Pancreas (tissue), 10 donors: ENCODE data around the gene DCTN2. TPM values are rescaled to one million over a fixed set of nuclear protein-coding genes. Genes with fewer than 3 reads are reported as not detected.
A peak's percentile ranks its signal among the peaks of the same experiment; 100 is the strongest.

Experiments used
- ATAC-seq, 4 donors: fragments of 200-7000 bp; cut with Tn5 transposase; one replicate each; pipeline versions ENCODE4 v1.8.0 to v1.9.1; 2020; ENCODE audit warnings: mild to moderate bottlenecking in 4 of 4, moderate library complexity in 4 of 4
- DNase-seq, 6 donors: peaks; one replicate each; pipeline ENCODE4 v3.0.0-alpha.2; 2020
- FAIRE-seq: peaks from 2 replicates; lab custom pipeline; 2012; peaks lifted over from hg19 to GRCh38; lab: Jason Lieb, UNC
- H3K27ac ChIP-seq, 4 donors: fragments of 200-600 bp; sonication (generic); 1 replicate in 3 of 4; 2 replicates in 1 of 4; pipeline versions ENCODE4 v1.5.0 to v1.8.0; 2020
- H3K27me3 ChIP-seq, 4 donors: fragments of 200-600 bp; one replicate each; pipeline ENCODE4 v1.8.0; 2021
- H3K36me3 ChIP-seq, 3 donors: fragments of 200-600 bp; sonication (generic) in 1 of 3; one replicate each; pipeline versions ENCODE4 v1.5.0 to v1.8.0; 2020 to 2021
- H3K4me1 ChIP-seq, 3 donors: fragments of 200-600 bp; one replicate each; pipeline ENCODE4 v1.8.0; 2021
- H3K4me3 ChIP-seq, 4 donors: fragments of 200-600 bp; sonication (generic) in 2 of 4; one replicate each; pipeline versions ENCODE4 v1.5.0 to v1.8.0; 2020 to 2021
- H3K9me3 ChIP-seq, 4 donors: fragments of 200-600 bp; one replicate each; pipeline ENCODE4 v1.8.0; 2021
- CTCF ChIP-seq, 4 donors: fragments of 200-600 bp; sonication (generic) in 3 of 4; IDR thresholded peaks; one replicate each; pipeline versions ENCODE4 v1.5.0 to v1.8.0; 2021; ENCODE audit warnings: antibody characterized with exemption in 4 of 4
- WGBS, 2 donors: extraction: QIAGEN DNeasy Blood & Tissue Kit; methylation state at CpG; one replicate each; pipeline ENCODE4 v1.1.7; 2013; 5-methylcytosine and 5-hydroxymethylcytosine counted together
- intact Hi-C, 3 donors: fragments of 100-400 bp; cut with DNase I; formaldehyde crosslinking; loops; one replicate each; pipeline versions ENCODE4 v1.11.1 to v1.14.2; 2022
- polyA plus RNA-seq, 2 donors: library from polyadenylated mRNA; stranded (reverse); fragments of 200-250 nt; gene quantifications; one replicate each; pipeline ENCODE4 v1.2.3, GENCODE V29; 2013
- total RNA-seq, 6 donors: library from RNA; stranded (reverse); fragmentation: NEBNext Ultra II Directional in 4 of 6; extraction: Animal tissue kit (Norgen Biotek cat#: 25700) in 4 of 6; gene quantifications; one replicate each; pipeline versions ENCODE4 v1.2.1 to v1.2.4, GENCODE V29; 2021 to 2023
- donor health status: healthy with polysubstance abuse.
- donor health status: DM: no; HTN: no; CAD: no; lungs with moderate emphysema.
- donor health status: DM: no; HTN: no; CAD: no.
- donor health status: control.
- donor health status: control.
- donor health status: Bipolar disorder and iron deficiency.
- donor health status: DM: yes; HTN: yes; CAD: no.
- donor health status: DM: no; HTN: no; CAD: no.
- donor health status: DM: no; HTN: no; CAD: no.
- donor health status: DM: yes; HTN: yes; CAD: no.

DCTN2 gene
- total RNA-seq (10 to 100 TPM; 54.9 to 66.2 (median 63.5) TPM), polyA plus RNA-seq (100 to 1,000 TPM in 1 of 2 donors, 10 to 100 TPM in 1; 73.7 to 117 TPM)

- no peak for FAIRE-seq
- peaks cover 0 to 3% (median 0%) of the 10 kb centered on the region in 3 donors for H3K36me3 ChIP-seq
- peaks cover 0 to 12% (median 5%) of the 10 kb centered on the region in 3 donors for H3K4me1 ChIP-seq
- H3K27ac ChIP-seq: peak within 1 kb of the TSS; percentile 57 to 78 (median 76)
- 0 to 1% methylated on average over 48 to 56 of the region's 56 CpGs for WGBS, 2 donors
- H3K27me3 ChIP-seq: no peaks in the 10 kb centered on the region
- peak; percentile 96 to 98 (median 96) for ATAC-seq
- TF ChIP-seq CTCF (IDR thresholded peaks at IDR 0.05): no peak
- intact Hi-C loops: no loop called here
- H3K9me3 ChIP-seq: no peaks in the 10 kb centered on the region
- H3K4me3 ChIP-seq: peak within 1 kb of the TSS; percentile 85 to 98 (median 95)
- peak; percentile 86 to 98 (median 96) for DNase-seq
Observed at GRCh38 chr12:57546438-57547287, at the start of gene DCTN2. DCTN2 (minus strand) TSS chr12:57547192; CDS start chr12:57547063, 129 bp downstream.

- H3K4me1 ChIP-seq: peaks cover 3 to 10% (median 6%) of the 10 kb centered on the region in 3 donors
- H3K36me3 ChIP-seq: no peaks in the 10 kb centered on the region
- WGBS, 2 donors: 73 to 75% methylated on average over 4 of the region's 4 CpGs
- H3K27ac ChIP-seq: no peak overlapping the region
- TF ChIP-seq CTCF (IDR thresholded peaks at IDR 0.05): no peak
- intact Hi-C loops: no loop called here
- DNase-seq (no peak), FAIRE-seq (no peak), ATAC-seq (no peak)
- no peaks in the 10 kb centered on the region for H3K9me3 ChIP-seq
- no peaks in the 10 kb centered on the region for H3K27me3 ChIP-seq
- no peak overlapping the region for H3K4me3 ChIP-seq
Observed at GRCh38 chr12:57593187-57593586, 46.2 kb upstream of the DCTN2 start.

- FAIRE-seq (no peak), DNase-seq (no peak), ATAC-seq (no peak)
- intact Hi-C loops: no loop called here
- H3K9me3 ChIP-seq: no peaks in the 10 kb centered on the region
- H3K27ac ChIP-seq: no peak overlapping the region
- peaks cover 3 to 10% (median 6%) of the 10 kb centered on the region in 3 donors for H3K4me1 ChIP-seq
- no peaks in the 10 kb centered on the region for H3K36me3 ChIP-seq
- TF ChIP-seq CTCF (IDR thresholded peaks at IDR 0.05): no peak
- H3K27me3 ChIP-seq: no peaks in the 10 kb centered on the region
- WGBS, 2 donors: 54 to 57% methylated on average over 2 of the region's 2 CpGs
- H3K4me3 ChIP-seq: no peak overlapping the region
Observed at GRCh38 chr12:57592551-57593165, 45.7 kb upstream of the DCTN2 start.

- no peaks in the 10 kb centered on the region for H3K9me3 ChIP-seq
- H3K4me3 ChIP-seq: peak overlapping the region; percentile 71 to 95 (median 91)
- intact Hi-C loops: no loop called here
- H3K27me3 ChIP-seq: no peaks in the 10 kb centered on the region
- peaks cover 3 to 10% (median 6%) of the 10 kb centered on the region in 3 donors for H3K4me1 ChIP-seq
- FAIRE-seq (no peak), DNase-seq (no peak), ATAC-seq (peak in 1 of 4 donors; percentile 57)
- no peaks in the 10 kb centered on the region for H3K36me3 ChIP-seq
- no peak for TF ChIP-seq CTCF (IDR thresholded peaks at IDR 0.05)
- no peak overlapping the region for H3K27ac ChIP-seq
- 13 to 18% methylated on average over 10 of the region's 10 CpGs for WGBS, 2 donors
Observed at GRCh38 chr12:57591782-57592325, 44.9 kb upstream of the DCTN2 start.
